ENCODE results near the gene NRBP1.

DNA sequence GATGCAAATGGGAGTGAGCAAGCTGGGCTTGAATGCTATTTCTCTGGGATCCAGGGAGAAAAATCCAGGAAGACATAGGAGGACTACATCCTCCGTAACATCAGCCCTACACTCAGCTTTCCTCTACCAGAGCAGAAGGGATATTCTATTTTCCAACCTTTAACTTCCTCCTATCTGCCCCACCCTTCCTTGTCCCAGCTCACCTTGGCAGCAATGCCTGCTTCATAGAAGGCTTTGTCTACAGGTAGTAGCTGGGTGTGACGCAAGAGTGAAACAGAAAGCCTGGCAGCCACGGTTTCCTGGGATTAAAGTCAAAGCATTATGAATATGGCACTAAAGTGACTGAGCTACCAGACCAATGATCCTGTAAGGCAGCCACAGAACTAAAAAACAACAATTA, 17.6 kb downstream of the NRBP1 start:
- TF ChIP-seq, protein P1, sequence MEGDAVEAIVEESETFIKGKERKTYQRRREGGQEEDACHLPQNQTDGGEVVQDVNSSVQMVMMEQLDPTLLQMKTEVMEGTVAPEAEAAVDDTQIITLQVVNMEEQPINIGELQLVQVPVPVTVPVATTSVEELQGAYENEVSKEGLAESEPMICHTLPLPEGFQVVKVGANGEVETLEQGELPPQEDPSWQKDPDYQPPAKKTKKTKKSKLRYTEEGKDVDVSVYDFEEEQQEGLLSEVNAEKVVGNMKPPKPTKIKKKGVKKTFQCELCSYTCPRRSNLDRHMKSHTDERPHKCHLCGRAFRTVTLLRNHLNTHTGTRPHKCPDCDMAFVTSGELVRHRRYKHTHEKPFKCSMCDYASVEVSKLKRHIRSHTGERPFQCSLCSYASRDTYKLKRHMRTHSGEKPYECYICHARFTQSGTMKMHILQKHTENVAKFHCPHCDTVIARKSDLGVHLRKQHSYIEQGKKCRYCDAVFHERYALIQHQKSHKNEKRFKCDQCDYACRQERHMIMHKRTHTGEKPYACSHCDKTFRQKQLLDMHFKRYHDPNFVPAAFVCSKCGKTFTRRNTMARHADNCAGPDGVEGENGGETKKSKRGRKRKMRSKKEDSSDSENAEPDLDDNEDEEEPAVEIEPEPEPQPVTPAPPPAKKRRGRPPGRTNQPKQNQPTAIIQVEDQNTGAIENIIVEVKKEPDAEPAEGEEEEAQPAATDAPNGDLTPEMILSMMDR (conservative IDR thresholded peaks at IDR 0.05), result no peak
- TF ChIP-seq ZFX (IDR thresholded peaks at IDR 0.05), result no peak

Data from C4-2B (cell line).